ENCODE results near the gene TBKBP1.

The TBKBP1 gene

DNA sequence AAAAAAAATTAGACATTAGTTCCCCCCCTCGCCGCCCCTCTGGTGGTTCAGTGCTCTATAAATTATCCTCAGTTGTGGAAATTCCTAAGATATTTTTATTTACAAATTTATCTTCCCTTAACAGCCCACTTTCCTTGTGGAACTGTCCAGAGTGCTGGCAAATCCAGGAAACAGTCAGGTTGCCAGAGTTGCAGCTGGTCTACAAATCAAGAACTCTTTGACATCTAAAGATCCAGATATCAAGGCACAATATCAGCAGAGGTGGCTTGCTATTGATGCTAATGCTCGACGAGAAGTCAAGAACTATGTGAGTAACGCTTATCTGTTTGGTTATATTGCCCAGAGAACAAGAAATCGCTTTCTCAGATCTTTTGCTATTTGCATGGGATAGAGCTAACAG, 41.4 kb upstream of the TBKBP1 start:
- TF ChIP-seq, protein P1, sequence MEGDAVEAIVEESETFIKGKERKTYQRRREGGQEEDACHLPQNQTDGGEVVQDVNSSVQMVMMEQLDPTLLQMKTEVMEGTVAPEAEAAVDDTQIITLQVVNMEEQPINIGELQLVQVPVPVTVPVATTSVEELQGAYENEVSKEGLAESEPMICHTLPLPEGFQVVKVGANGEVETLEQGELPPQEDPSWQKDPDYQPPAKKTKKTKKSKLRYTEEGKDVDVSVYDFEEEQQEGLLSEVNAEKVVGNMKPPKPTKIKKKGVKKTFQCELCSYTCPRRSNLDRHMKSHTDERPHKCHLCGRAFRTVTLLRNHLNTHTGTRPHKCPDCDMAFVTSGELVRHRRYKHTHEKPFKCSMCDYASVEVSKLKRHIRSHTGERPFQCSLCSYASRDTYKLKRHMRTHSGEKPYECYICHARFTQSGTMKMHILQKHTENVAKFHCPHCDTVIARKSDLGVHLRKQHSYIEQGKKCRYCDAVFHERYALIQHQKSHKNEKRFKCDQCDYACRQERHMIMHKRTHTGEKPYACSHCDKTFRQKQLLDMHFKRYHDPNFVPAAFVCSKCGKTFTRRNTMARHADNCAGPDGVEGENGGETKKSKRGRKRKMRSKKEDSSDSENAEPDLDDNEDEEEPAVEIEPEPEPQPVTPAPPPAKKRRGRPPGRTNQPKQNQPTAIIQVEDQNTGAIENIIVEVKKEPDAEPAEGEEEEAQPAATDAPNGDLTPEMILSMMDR (IDR thresholded peaks at IDR 0.05; ENCODE audit: low read length) = no peak
- TF ChIP-seq EZH2 (IDR thresholded peaks at IDR 0.05; ENCODE audit: borderline replicate concordance, low read length) = no peak
- no peaks in the 10 kb centered on the region for H4K20me1 ChIP-seq (ENCODE audit: insufficient read depth, low read length)
- H3K9ac ChIP-seq (ENCODE audit: low read length) = no peak overlapping the region
- no peak overlapping the region for H3K4me3 ChIP-seq (ENCODE audit: low read depth, low read length, poor library complexity, severe bottlenecking)
- no peak overlapping the region for H2AFZ ChIP-seq (ENCODE audit: low read length)
- peaks cover 55% of the 10 kb centered on the region for H3K4me1 ChIP-seq (ENCODE audit: insufficient read depth, low read length, severe bottlenecking)
- no peaks in the 10 kb centered on the region for H3K9me2 ChIP-seq (ENCODE audit: low read depth, low read length)
- H3K27me3 ChIP-seq (ENCODE audit: insufficient read depth, low read length) = no peaks in the 10 kb centered on the region
- no peaks in the 10 kb centered on the region for H3K9me3 ChIP-seq (ENCODE audit: low read length)
- H3K79me2 ChIP-seq (ENCODE audit: insufficient read depth, low read length) = peaks cover 48% of the 10 kb centered on the region
- no peaks in the 10 kb centered on the region for H3F3A ChIP-seq (ENCODE audit: insufficient read depth, low read length)
- H3K27ac ChIP-seq (ENCODE audit: low read depth, low read length, poor library complexity, severe bottlenecking) = no peak overlapping the region
- H3K4me2 ChIP-seq (ENCODE audit: low read length) = no peak overlapping the region; the same call in 1 of the 2 replicates
- peaks cover 69% of the 10 kb centered on the region for H3K36me3 ChIP-seq (ENCODE audit: insufficient read depth, low read length)

DNA sequence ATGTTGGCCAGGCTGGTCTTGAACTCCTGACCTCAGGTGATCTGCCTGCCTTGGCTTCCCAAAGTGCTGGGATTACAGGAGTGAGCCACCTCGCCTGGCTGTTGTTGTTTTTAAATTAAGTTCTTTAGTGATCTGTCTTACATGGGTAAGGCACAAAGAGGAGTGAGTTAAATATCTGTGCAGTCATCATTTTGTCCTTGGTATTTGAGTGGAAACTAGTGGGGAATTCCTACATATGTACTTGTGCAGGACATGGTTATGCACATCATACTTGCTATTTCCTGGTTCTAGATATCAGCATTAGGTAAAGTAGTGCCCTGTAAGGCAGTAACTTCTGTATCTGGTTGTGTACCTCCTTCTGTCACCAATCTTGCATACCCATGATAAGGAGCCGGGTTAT, 40.5 kb upstream of the TBKBP1 start:
- H3K27ac ChIP-seq (ENCODE audit: low read depth, low read length, poor library complexity, severe bottlenecking) = no peak overlapping the region

DNA sequence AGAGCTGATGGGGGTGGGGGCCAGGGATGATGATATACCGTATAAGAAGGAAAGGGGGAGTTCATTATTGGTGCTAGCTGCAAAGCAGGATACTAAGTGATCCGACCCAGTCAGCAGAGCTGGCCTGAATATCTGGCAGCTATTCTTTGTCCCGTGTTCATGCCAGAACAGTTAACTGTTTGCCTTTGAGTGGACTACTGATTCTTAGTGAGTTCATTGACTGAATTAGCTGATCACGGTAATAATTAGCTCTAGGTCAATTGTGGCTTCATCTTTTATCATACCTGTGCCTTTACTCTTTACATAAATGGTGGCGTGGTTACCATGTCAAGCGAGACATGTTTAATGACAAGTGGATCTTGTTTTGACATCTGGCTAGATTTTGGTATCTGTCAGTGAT, 39.0 kb upstream of the TBKBP1 start:
- H3K9me3 ChIP-seq (ENCODE audit: low read length) = no peaks in the 10 kb centered on the region
- no peaks in the 10 kb centered on the region for H3K9me2 ChIP-seq (ENCODE audit: low read depth, low read length)
- TF ChIP-seq, protein P1 (IDR thresholded peaks at IDR 0.05; ENCODE audit: low read length) = no peak
- no peak for TF ChIP-seq EZH2 (IDR thresholded peaks at IDR 0.05; ENCODE audit: borderline replicate concordance, low read length)
- no peak overlapping the region for H3K4me3 ChIP-seq (ENCODE audit: low read depth, low read length, poor library complexity, severe bottlenecking)
- no peak overlapping the region for H2AFZ ChIP-seq (ENCODE audit: low read length)
- H3K79me2 ChIP-seq (ENCODE audit: insufficient read depth, low read length) = peaks cover 48% of the 10 kb centered on the region
- H3K4me2 ChIP-seq (ENCODE audit: low read length) = no peak overlapping the region
- no peak overlapping the region for H3K27ac ChIP-seq (ENCODE audit: low read depth, low read length, poor library complexity, severe bottlenecking)
- no peaks in the 10 kb centered on the region for H3K27me3 ChIP-seq (ENCODE audit: insufficient read depth, low read length)
- no peaks in the 10 kb centered on the region for H4K20me1 ChIP-seq (ENCODE audit: insufficient read depth, low read length)
- 0 out of 2 replicates have a peak, but pooled peaks cover 3% of the 10 kb centered on the region for H3F3A ChIP-seq (ENCODE audit: insufficient read depth, low read length)
- no peak overlapping the region for H3K9ac ChIP-seq (ENCODE audit: low read length)
- H3K4me1 ChIP-seq (ENCODE audit: insufficient read depth, low read length, severe bottlenecking) = peaks cover 63% of the 10 kb centered on the region
- H3K36me3 ChIP-seq (ENCODE audit: insufficient read depth, low read length) = peaks cover 89% of the 10 kb centered on the region

More for the DNA sequence above, 40.5 kb upstream of the TBKBP1 start:
- H3F3A ChIP-seq (ENCODE audit: insufficient read depth, low read length) = no peaks in the 10 kb centered on the region
- TF ChIP-seq EZH2 (IDR thresholded peaks at IDR 0.05; ENCODE audit: borderline replicate concordance, low read length) = no peak
- TF ChIP-seq, protein P1 (IDR thresholded peaks at IDR 0.05; ENCODE audit: low read length) = no peak
- H3K79me2 ChIP-seq (ENCODE audit: insufficient read depth, low read length) = peaks cover 48% of the 10 kb centered on the region
- peaks cover 52% of the 10 kb centered on the region for H3K4me1 ChIP-seq (ENCODE audit: insufficient read depth, low read length, severe bottlenecking)
- peaks cover 77% of the 10 kb centered on the region for H3K36me3 ChIP-seq (ENCODE audit: insufficient read depth, low read length)
- H3K4me3 ChIP-seq (ENCODE audit: low read depth, low read length, poor library complexity, severe bottlenecking) = no peak overlapping the region
- 0 out of 2 replicates have a peak overlapping the region, but pooled peaks have one; percentile 9 for H3K4me2 ChIP-seq (ENCODE audit: low read length)
- H3K9me2 ChIP-seq (ENCODE audit: low read depth, low read length) = no peaks in the 10 kb centered on the region
- H3K9me3 ChIP-seq (ENCODE audit: low read length) = no peaks in the 10 kb centered on the region
- H2AFZ ChIP-seq (ENCODE audit: low read length) = no peak overlapping the region
- H4K20me1 ChIP-seq (ENCODE audit: insufficient read depth, low read length) = no peaks in the 10 kb centered on the region
- no peak overlapping the region for H3K9ac ChIP-seq (ENCODE audit: low read length)
- H3K27me3 ChIP-seq (ENCODE audit: insufficient read depth, low read length) = no peaks in the 10 kb centered on the region

Measured in OCI-LY1 (cell line).